ENCODE data around the gene ZBTB5. TPM values are rescaled to one million over a fixed set of nuclear protein-coding genes. Genes with fewer than 3 reads are reported as not detected.

The ZBTB5 gene
- total RNA-seq, 2 donors from 2014 or later: 12.5 to 19.4 TPM

GRCh38 chr9:37501957-37502596 is 36.8 kb upstream of the ZBTB5 start:
- Histone ChIP-seq H3K36me3 (ENCODE audit: control insufficient read depth, insufficient read depth, low read length) (peaks cover 69% of the 10 kb centered on the region), H3K4me3 (ENCODE audit: low read length) (no peak overlapping the region), H3K27me3 (ENCODE audit: control insufficient read depth, insufficient read depth, low read length, poor library complexity, severe bottlenecking) (no peaks in the 10 kb centered on the region), H3K27ac (ENCODE audit: low read depth, low read length) (no peak overlapping the region), H3K4me1 (ENCODE audit: control insufficient read depth, insufficient read depth, low read length) (no peaks in the 10 kb centered on the region), H3K9me3 (ENCODE audit: control insufficient read depth, low read length) (no peaks in the 10 kb centered on the region), H3K9ac (ENCODE audit: extremely low read depth, low read length, poor library complexity, severe bottlenecking) (no peak overlapping the region)
- H3K27ac Mint-ChIP-seq: no peak overlapping the region
- DNase-seq: no peak
- no peak for TF ChIP-seq CTCF (conservative IDR thresholded peaks at IDR 0.05)
- H3K4me1 Mint-ChIP-seq: peaks cover 2% of the 10 kb centered on the region
- no peak overlapping the region for H3K4me3 Mint-ChIP-seq
- H3K36me3 Mint-ChIP-seq (ENCODE audit: low read depth): peaks cover 63% of the 10 kb centered on the region
- WGBS, 2 experiments (ENCODE audit: insufficient coverage in 1 of 2, insufficient read length in 1 of 2): 67 to 80% methylated on average over 1 to 2 of the region's 2 CpGs
- H3K27me3 Mint-ChIP-seq (ENCODE audit: insufficient read depth): no peaks in the 10 kb centered on the region
- H3K9me3 Mint-ChIP-seq: no peaks in the 10 kb centered on the region

GRCh38 chr9:37499297-37499696 is 34.0 kb upstream of the ZBTB5 start:
- H3K4me3 Mint-ChIP-seq: no peak overlapping the region
- Histone ChIP-seq H3K27ac (ENCODE audit: low read depth, low read length) (no peak overlapping the region), H3K4me3 (ENCODE audit: low read length) (no peak overlapping the region), H3K4me1 (ENCODE audit: control insufficient read depth, insufficient read depth, low read length) (no peaks in the 10 kb centered on the region), H3K36me3 (ENCODE audit: control insufficient read depth, insufficient read depth, low read length) (peaks cover 88% of the 10 kb centered on the region), H3K9ac (ENCODE audit: extremely low read depth, low read length, poor library complexity, severe bottlenecking) (no peak overlapping the region), H3K27me3 (ENCODE audit: control insufficient read depth, insufficient read depth, low read length, poor library complexity, severe bottlenecking) (no peaks in the 10 kb centered on the region), H3K9me3 (ENCODE audit: control insufficient read depth, low read length) (no peaks in the 10 kb centered on the region)
- peaks cover 2% of the 10 kb centered on the region for H3K4me1 Mint-ChIP-seq
- no peak for DNase-seq
- no peaks in the 10 kb centered on the region for H3K27me3 Mint-ChIP-seq (ENCODE audit: insufficient read depth)
- H3K27ac Mint-ChIP-seq: peak overlapping the region; percentile 55
- WGBS, 2 experiments (ENCODE audit: insufficient coverage in 1 of 2, insufficient read length in 1 of 2): 74 to 91% methylated on average over 2 to 6 of the region's 6 CpGs
- peaks cover 77% of the 10 kb centered on the region for H3K36me3 Mint-ChIP-seq (ENCODE audit: low read depth)
- no peak for TF ChIP-seq CTCF (conservative IDR thresholded peaks at IDR 0.05)
- no peaks in the 10 kb centered on the region for H3K9me3 Mint-ChIP-seq

GRCh38 chr9:37498457-37498856 is 33.2 kb upstream of the ZBTB5 start:
- Mint-ChIP-seq H3K36me3 (ENCODE audit: low read depth) (peaks cover 74% of the 10 kb centered on the region), H3K4me3 (no peak overlapping the region), H3K27ac (no peak overlapping the region), H3K4me1 (peaks cover 2% of the 10 kb centered on the region), H3K27me3 (ENCODE audit: insufficient read depth) (no peaks in the 10 kb centered on the region), H3K9me3 (no peaks in the 10 kb centered on the region)
- Histone ChIP-seq H3K9me3 (ENCODE audit: control insufficient read depth, low read length) (no peaks in the 10 kb centered on the region), H3K27ac (ENCODE audit: low read depth, low read length) (no peak overlapping the region), H3K27me3 (ENCODE audit: control insufficient read depth, insufficient read depth, low read length, poor library complexity, severe bottlenecking) (no peaks in the 10 kb centered on the region), H3K4me3 (ENCODE audit: low read length) (no peak overlapping the region), H3K36me3 (ENCODE audit: control insufficient read depth, insufficient read depth, low read length) (peaks cover 88% of the 10 kb centered on the region), H3K4me1 (ENCODE audit: control insufficient read depth, insufficient read depth, low read length) (no peaks in the 10 kb centered on the region), H3K9ac (ENCODE audit: extremely low read depth, low read length, poor library complexity, severe bottlenecking) (no peak overlapping the region)
- DNase-seq: peak; percentile 2
- 44 to 100% methylated on average over 2 to 3 of the region's 3 CpGs for WGBS, 2 experiments (ENCODE audit: insufficient coverage in 1 of 2, insufficient read length in 1 of 2)
- no peak for TF ChIP-seq CTCF (conservative IDR thresholded peaks at IDR 0.05)

All from endodermal cell (in vitro differentiated cells).